Endothelial cell of umbilical vein (primary cell): ENCODE results near the gene RAB3D. TPM values are rescaled to one million over a fixed set of nuclear protein-coding genes. Genes with fewer than 3 reads are reported as not detected.

Source experiments
- BruUV-seq: library from RNA; stranded (reverse); fragments of 400-500 nt; replicated peaks from 2 replicates; lab custom pipeline; 2021; lab: Mats Ljungman, UMichigan
- CTCF ChIA-PET: fragments of 300-600, 350-600 bp; sonication (Branson Sonifier 250); formaldehyde crosslinking; loops from one replicate; lab custom pipeline; 2021; ENCODE audit warnings: antibody characterized with exemption, inconsistent platforms; lab: Charles Lee
- POLR2A ChIA-PET: fragments of 300-600, 350-600 bp; sonication (Branson Sonifier 250); formaldehyde crosslinking; loops from one replicate; lab custom pipeline; 2021; ENCODE audit warnings: antibody characterized with exemption, inconsistent platforms; lab: Charles Lee
- DNase-seq: peaks from one replicate; pipeline ENCODE4 v3.0.0-alpha.2; 2011; ENCODE audit warnings: low read depth, low spot score
- FAIRE-seq: peaks from 2 replicates; lab custom pipeline; 2011; peaks lifted over from hg19 to GRCh38; lab: Jason Lieb, UNC
- H2AFZ ChIP-seq: 2 replicates; pipeline ENCODE4 v1.6.0; 2012; ENCODE audit warnings: low read depth, low read length, control low read depth, inconsistent platforms
- H3K27ac ChIP-seq: 2 replicates; pipeline ENCODE4 v1.5.1; 2011; ENCODE audit warnings: low read depth, mild to moderate bottlenecking, control low read depth, low read length, moderate library complexity; ENCODE audit not compliant: insufficient read depth
- H3K27me3 ChIP-seq, 2 experiments: 2 replicates each; pipeline versions ENCODE4 v1.6.0 to v1.6.1; 2011; ENCODE audit warnings: low read length in 2 of 2, mixed read lengths in 1 of 2; ENCODE audit not compliant: control insufficient read depth in 2 of 2, insufficient read depth in 2 of 2
- H3K36me3 ChIP-seq, 2 experiments: 2 replicates in 1 of 2; 3 replicates in 1 of 2; pipeline ENCODE4 v1.5.1; 2011; ENCODE audit warnings: low read length in 2 of 2, mild to moderate bottlenecking in 1 of 2, moderate library complexity in 1 of 2; ENCODE audit not compliant: control insufficient read depth in 2 of 2, insufficient read depth in 2 of 2; ENCODE audit errors: extremely low read depth in 1 of 2
- H3K4me1 ChIP-seq: 3 replicates; pipeline ENCODE4 v1.5.1; 2011; ENCODE audit warnings: mild to moderate bottlenecking, low read length; ENCODE audit not compliant: control insufficient read depth, insufficient read depth; ENCODE audit errors: extremely low read depth
- H3K4me2 ChIP-seq: 2 replicates; pipeline ENCODE4 v1.6.1; 2011; ENCODE audit warnings: low read length, control low read depth, mixed read lengths; ENCODE audit not compliant: insufficient read depth
- H3K4me3 ChIP-seq, 3 experiments: fragments of 200-600 bp in 1 of 3; sonication (generic), shearing (Covaris generic) in 1 of 3; replicated peaks in 1 of 3; 2 replicates each; pipeline ENCODE4 v1.5.1; 2011 to 2016; ENCODE audit warnings: control low read depth in 3 of 3, low read length in 3 of 3, mild to moderate bottlenecking in 2 of 3, inconsistent platforms in 1 of 3, low read depth in 1 of 3, moderate library complexity in 1 of 3; ENCODE audit not compliant: insufficient read depth in 1 of 3
- H3K79me2 ChIP-seq: 2 replicates; pipeline ENCODE4 v1.6.0; 2012; ENCODE audit warnings: low read length, inconsistent platforms; ENCODE audit not compliant: control insufficient read depth, insufficient read depth
- H3K9ac ChIP-seq: replicated peaks from 2 replicates; pipeline ENCODE3; 2011; ENCODE audit warnings: low read length, control low read depth; ENCODE audit not compliant: insufficient read depth; ENCODE audit errors: extremely low read depth
- H3K9me1 ChIP-seq: replicated peaks from 3 replicates; pipeline ENCODE4 v1.6.0; 2011; ENCODE audit warnings: mild to moderate bottlenecking, low read length; ENCODE audit not compliant: control insufficient read depth, insufficient read depth; ENCODE audit errors: extremely low read depth
- H3K9me3 ChIP-seq: replicated peaks from 2 replicates; pipeline ENCODE4 v1.5.1; 2012; ENCODE audit warnings: low read length, inconsistent platforms; ENCODE audit not compliant: control insufficient read depth, insufficient read depth
- H4K20me1 ChIP-seq: replicated peaks from 2 replicates; pipeline ENCODE3; 2011; ENCODE audit warnings: mild to moderate bottlenecking, low read length; ENCODE audit not compliant: control insufficient read depth, insufficient read depth; ENCODE audit errors: extremely low read depth
- EZH2 ChIP-seq: IDR thresholded peaks from 2 replicates; pipeline ENCODE4 v1.6.1; 2012; ENCODE audit warnings: borderline replicate concordance, low read depth, mild to moderate bottlenecking, moderate library complexity, low read length, inconsistent platforms; ENCODE audit not compliant: severe bottlenecking
- FOS ChIP-seq: IDR thresholded peaks from 2 replicates; pipeline ENCODE4 v1.6.1; 2011; ENCODE audit warnings: mild to moderate bottlenecking, low read length, moderate library complexity, borderline replicate concordance; ENCODE audit not compliant: insufficient read depth
- GATA2 ChIP-seq: IDR thresholded peaks from 2 replicates; pipeline ENCODE4 v1.7.0; 2011; ENCODE audit warnings: low read depth, mild to moderate bottlenecking, moderate library complexity, mixed read lengths, low read length; ENCODE audit not compliant: insufficient read length, insufficient read depth
- JUN ChIP-seq: IDR thresholded peaks from 2 replicates; pipeline ENCODE4 v1.6.1; 2011; ENCODE audit warnings: borderline replicate concordance, low read depth; ENCODE audit not compliant: insufficient read length, insufficient read depth
- MYC ChIP-seq: IDR thresholded peaks from one replicate; pipeline ENCODE4 v1.6.1; 2011; ENCODE audit warnings: mild to moderate bottlenecking, low read depth, low read length
- POLR2A ChIP-seq: IDR thresholded peaks from 2 replicates; pipeline ENCODE4 v1.6.1; 2012; ENCODE audit warnings: low read depth, mild to moderate bottlenecking, control low read depth, low read length
- POLR2AphosphoS5 ChIP-seq: IDR thresholded peaks from 2 replicates; pipeline ENCODE4 v1.6.1; 2012; ENCODE audit warnings: low read depth, mild to moderate bottlenecking, control low read depth, low read length, moderate library complexity; ENCODE audit not compliant: insufficient read depth
- dilution Hi-C: fragments of 300-500 bp; cut with MboI; formaldehyde crosslinking; loops from one replicate; pipeline ENCODE4 v1.15.0; 2019; ENCODE audit warnings: low sequenced_read_pairs; ENCODE audit not compliant: extremely low pct_ligation_motif_present
- intact Hi-C: fragments of 100-400 bp; cut with micrococcal nuclease; formaldehyde crosslinking; loops from one replicate; pipeline ENCODE4 v1.10.0; 2022
- polyA plus RNA-seq, 4 experiments: library from polyadenylated mRNA; depleted of rRNA in 3 of 4; stranded (reverse) in 3 of 4; unstranded in 1 of 4; fragments of >200 nt; gene quantifications; 2 replicates each; pipeline versions ENCODE4 v1.2.1 to v1.2.3, GENCODE V29; 2011 to 2012; ENCODE audit warnings: missing spikeins in 1 of 4
- total RNA-seq: library from RNA; stranded (reverse); gene quantifications from 2 replicates; pipeline ENCODE4 v1.2.3, GENCODE V29; 2021
- TF ChIP-seq, protein P1 (sequence below): IDR thresholded peaks from 2 replicates; pipeline ENCODE4 v1.6.1; 2011; ENCODE audit not compliant: insufficient read depth, insufficient read length
- TF ChIP-seq, protein P2 (sequence below), 2 donors: IDR thresholded peaks; 1 replicate in 1 of 2; 2 replicates in 1 of 2; pipeline ENCODE4 v1.5.1; 2011; ENCODE audit warnings: low read length in 2 of 2, mild to moderate bottlenecking in 2 of 2, moderate library complexity in 2 of 2, control low read depth in 1 of 2, inconsistent platforms in 1 of 2, low read depth in 1 of 2; ENCODE audit not compliant: insufficient read depth in 1 of 2; ENCODE audit errors: extremely low read depth in 1 of 2

RAB3D gene
- total and polyA plus RNA-seq, 2 donors (not counting 3 experiments of a cell fraction or from before 2014, with no cell fraction given) = 35.4 to 48.2 TPM

GRCh38 chr19:11278670-11279069, 60.8 kb downstream of the RAB3D start:
- Histone ChIP-seq H3K4me2 (no peak overlapping the region), H3K36me3 (no peaks in the 10 kb centered on the region), H3K9ac (no peak overlapping the region), H2AFZ (no peak overlapping the region), H3K9me3 (no peaks in the 10 kb centered on the region), H3K27me3 (no peaks in the 10 kb centered on the region), H3K4me1 (peaks cover 7% of the 10 kb centered on the region), H4K20me1 (no peaks in the 10 kb centered on the region), H3K4me3 (no peak overlapping the region), H3K27ac (no peak overlapping the region), H3K79me2 (no peaks in the 10 kb centered on the region), H3K9me1 (no peaks in the 10 kb centered on the region)
- FAIRE-seq = no peak
- dilution Hi-C loops (no loop called here), intact Hi-C loops (no loop called here)
- no peak for DNase-seq
- TF ChIP-seq JUN = no peak
- TF ChIP-seq GATA2 = no peak
- no peak for TF ChIP-seq FOS
- TF ChIP-seq POLR2A = no peak
- no peak for TF ChIP-seq EZH2
- TF ChIP-seq, protein P1, sequence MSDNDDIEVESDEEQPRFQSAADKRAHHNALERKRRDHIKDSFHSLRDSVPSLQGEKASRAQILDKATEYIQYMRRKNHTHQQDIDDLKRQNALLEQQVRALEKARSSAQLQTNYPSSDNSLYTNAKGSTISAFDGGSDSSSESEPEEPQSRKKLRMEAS = no peak
- no peak for TF ChIP-seq POLR2AphosphoS5
- TF ChIP-seq, protein P2, sequence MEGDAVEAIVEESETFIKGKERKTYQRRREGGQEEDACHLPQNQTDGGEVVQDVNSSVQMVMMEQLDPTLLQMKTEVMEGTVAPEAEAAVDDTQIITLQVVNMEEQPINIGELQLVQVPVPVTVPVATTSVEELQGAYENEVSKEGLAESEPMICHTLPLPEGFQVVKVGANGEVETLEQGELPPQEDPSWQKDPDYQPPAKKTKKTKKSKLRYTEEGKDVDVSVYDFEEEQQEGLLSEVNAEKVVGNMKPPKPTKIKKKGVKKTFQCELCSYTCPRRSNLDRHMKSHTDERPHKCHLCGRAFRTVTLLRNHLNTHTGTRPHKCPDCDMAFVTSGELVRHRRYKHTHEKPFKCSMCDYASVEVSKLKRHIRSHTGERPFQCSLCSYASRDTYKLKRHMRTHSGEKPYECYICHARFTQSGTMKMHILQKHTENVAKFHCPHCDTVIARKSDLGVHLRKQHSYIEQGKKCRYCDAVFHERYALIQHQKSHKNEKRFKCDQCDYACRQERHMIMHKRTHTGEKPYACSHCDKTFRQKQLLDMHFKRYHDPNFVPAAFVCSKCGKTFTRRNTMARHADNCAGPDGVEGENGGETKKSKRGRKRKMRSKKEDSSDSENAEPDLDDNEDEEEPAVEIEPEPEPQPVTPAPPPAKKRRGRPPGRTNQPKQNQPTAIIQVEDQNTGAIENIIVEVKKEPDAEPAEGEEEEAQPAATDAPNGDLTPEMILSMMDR (IDR thresholded peaks at IDR 0.05; ENCODE audit: extremely low read depth in 1 of 2, insufficient read depth in 1 of 2, low read depth in 1 of 2, low read length in 2 of 2) = no peak
- TF ChIP-seq MYC = no peak
- ChIA-PET POLR2A (no interaction called here), CTCF (interaction anchor here (0.6 to 4.1 kb wide), 4 partner anchors 8 to 35 kb away, joined by 3 to 23 read pairs (median 5); no protein-coding TSS in a partner anchor)
- no TSS peak for BruUV-seq
